SK-N-SH treated with all-trans-retinoic acid at 6 μM for 48 hours (cell line): Measurements from ENCODE around the gene MAPK4.

Experiments used
- ATAC-seq: fragments of 200-7000 bp; cut with Tn5 transposase; 3 replicates; pipeline ENCODE4 v1.9.1; 2020; ENCODE audit warnings: mild to moderate bottlenecking, moderate library complexity
- ARNTL ChIP-seq: fragments of 450-650 bp; formaldehyde crosslinking; IDR thresholded peaks from 2 replicates; pipeline ENCODE4 v1.5.0; 2020; ENCODE audit warnings: low read depth, mild to moderate bottlenecking, moderate library complexity, borderline replicate concordance
- BACH2 ChIP-seq: fragments of 250-450 bp; sonication (Bioruptor Pico); IDR thresholded peaks from 2 replicates; pipeline ENCODE4 v1.9.0; 2021; ENCODE audit warnings: mild to moderate bottlenecking, borderline replicate concordance
- CSDC2 ChIP-seq: fragments of 250-450 bp; sonication (Bioruptor Pico); IDR thresholded peaks from 2 replicates; pipeline ENCODE4 v1.5.0; 2020; ENCODE audit warnings: mild to moderate bottlenecking, moderate library complexity
- ESRRG ChIP-seq: fragments of 250-450 bp; sonication (Bioruptor Pico); IDR thresholded peaks from 2 replicates; pipeline ENCODE4 v1.6.1; 2021; ENCODE audit warnings: mild to moderate bottlenecking
- GLIS3 ChIP-seq: fragments of 250-450 bp; sonication (Bioruptor Pico); IDR thresholded peaks from 2 replicates; pipeline ENCODE4 v1.5.0; 2020; ENCODE audit warnings: mild to moderate bottlenecking, moderate library complexity
- OSR1 ChIP-seq: fragments of 250-450 bp; sonication (Bioruptor Pico); IDR thresholded peaks from 2 replicates; pipeline ENCODE4 v1.8.0; 2022; ENCODE audit warnings: moderate library complexity, mild to moderate bottlenecking, inconsistent platforms
- PPARA ChIP-seq: fragments of 250-450 bp; sonication (Bioruptor Pico); IDR thresholded peaks from 2 replicates; pipeline ENCODE4 v1.5.0; 2020; ENCODE audit warnings: mild to moderate bottlenecking, borderline replicate concordance
- RARB ChIP-seq: fragments of 250-450 bp; sonication (Bioruptor Pico); IDR thresholded peaks from 2 replicates; pipeline ENCODE4 v1.8.0; 2021; ENCODE audit warnings: mild to moderate bottlenecking, moderate library complexity
- TOX ChIP-seq: fragments of 250-450 bp; sonication (Bioruptor Pico); IDR thresholded peaks from 2 replicates; pipeline ENCODE4 v1.8.0; 2021; ENCODE audit warnings: mild to moderate bottlenecking, moderate library complexity, borderline replicate concordance
- ZC3H10 ChIP-seq: fragments of 250-450 bp; sonication (Bioruptor Pico); IDR thresholded peaks from 2 replicates; pipeline ENCODE4 v1.5.1; 2021; ENCODE audit warnings: mild to moderate bottlenecking, moderate library complexity
- ZFP3 ChIP-seq: fragments of 250-450 bp; sonication (Bioruptor Pico); IDR thresholded peaks from 2 replicates; pipeline ENCODE4 v1.5.0; 2020; ENCODE audit warnings: mild to moderate bottlenecking, moderate library complexity
- ZFP30 ChIP-seq: fragments of 450-650 bp; formaldehyde crosslinking; IDR thresholded peaks from 2 replicates; pipeline ENCODE4 v1.5.0; 2022; ENCODE audit warnings: mild to moderate bottlenecking, moderate library complexity
- ZNF565 ChIP-seq: fragments of 450-650 bp; formaldehyde crosslinking; conservative IDR thresholded peaks from 2 replicates; pipeline ENCODE4 v1.5.0; 2020; ENCODE audit warnings: low read depth, mild to moderate bottlenecking, moderate library complexity
- ZNF70 ChIP-seq: fragments of 450-650 bp; formaldehyde crosslinking; IDR thresholded peaks from 2 replicates; pipeline ENCODE4 v1.5.0; 2020; ENCODE audit warnings: mild to moderate bottlenecking, moderate library complexity
- ZNF8 ChIP-seq: fragments of 450-650 bp; formaldehyde crosslinking; IDR thresholded peaks from 2 replicates; pipeline ENCODE4 v1.5.0; 2020; ENCODE audit warnings: mild to moderate bottlenecking, moderate library complexity
- TF ChIP-seq, protein P1 (sequence below): fragments of 250-450 bp; sonication (Bioruptor Pico); IDR thresholded peaks from 2 replicates; pipeline ENCODE4 v1.8.0; 2021; ENCODE audit warnings: low read depth, mild to moderate bottlenecking, moderate library complexity, borderline replicate concordance
- TF ChIP-seq, protein P2 (sequence below): fragments of 250-450 bp; sonication (Bioruptor Pico); IDR thresholded peaks from 2 replicates; pipeline ENCODE4 v1.5.1; 2020; ENCODE audit warnings: low read depth, mild to moderate bottlenecking, moderate library complexity
- TF ChIP-seq, protein P3 (sequence below): fragments of 250-450 bp; sonication (Bioruptor Pico); IDR thresholded peaks from 2 replicates; pipeline ENCODE4 v1.5.0; 2020; ENCODE audit warnings: mild to moderate bottlenecking, moderate library complexity
- TF ChIP-seq, protein P4 (sequence below): fragments of 250-450 bp; sonication (Bioruptor Pico); IDR thresholded peaks from 2 replicates; pipeline ENCODE4 v1.5.1; 2021; ENCODE audit warnings: mild to moderate bottlenecking, moderate library complexity
- TF ChIP-seq, protein P5 (sequence below): fragments of 250-450 bp; sonication (Bioruptor Pico); IDR thresholded peaks from 2 replicates; pipeline ENCODE4 v1.8.0; 2020; ENCODE audit warnings: mild to moderate bottlenecking, moderate library complexity, borderline replicate concordance

The MAPK4 gene

GRCh38 chr18:50636366-50637057 is 76.6 kb downstream of the MAPK4 start:
- no peak for ATAC-seq
- TF ChIP-seq BACH2 (CRISPR knock-in tag), result no peak
- TF ChIP-seq, protein P1, sequence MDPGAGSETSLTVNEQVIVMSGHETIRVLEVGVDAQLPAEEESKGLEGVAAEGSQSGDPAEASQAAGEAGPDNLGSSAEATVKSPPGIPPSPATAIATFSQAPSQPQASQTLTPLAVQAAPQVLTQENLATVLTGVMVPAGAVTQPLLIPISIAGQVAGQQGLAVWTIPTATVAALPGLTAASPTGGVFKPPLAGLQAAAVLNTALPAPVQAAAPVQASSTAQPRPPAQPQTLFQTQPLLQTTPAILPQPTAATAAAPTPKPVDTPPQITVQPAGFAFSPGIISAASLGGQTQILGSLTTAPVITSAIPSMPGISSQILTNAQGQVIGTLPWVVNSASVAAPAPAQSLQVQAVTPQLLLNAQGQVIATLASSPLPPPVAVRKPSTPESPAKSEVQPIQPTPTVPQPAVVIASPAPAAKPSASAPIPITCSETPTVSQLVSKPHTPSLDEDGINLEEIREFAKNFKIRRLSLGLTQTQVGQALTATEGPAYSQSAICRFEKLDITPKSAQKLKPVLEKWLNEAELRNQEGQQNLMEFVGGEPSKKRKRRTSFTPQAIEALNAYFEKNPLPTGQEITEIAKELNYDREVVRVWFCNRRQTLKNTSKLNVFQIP, result no peak
- no peak for TF ChIP-seq PPARA (CRISPR knock-in tag)
- TF ChIP-seq, protein P2, sequence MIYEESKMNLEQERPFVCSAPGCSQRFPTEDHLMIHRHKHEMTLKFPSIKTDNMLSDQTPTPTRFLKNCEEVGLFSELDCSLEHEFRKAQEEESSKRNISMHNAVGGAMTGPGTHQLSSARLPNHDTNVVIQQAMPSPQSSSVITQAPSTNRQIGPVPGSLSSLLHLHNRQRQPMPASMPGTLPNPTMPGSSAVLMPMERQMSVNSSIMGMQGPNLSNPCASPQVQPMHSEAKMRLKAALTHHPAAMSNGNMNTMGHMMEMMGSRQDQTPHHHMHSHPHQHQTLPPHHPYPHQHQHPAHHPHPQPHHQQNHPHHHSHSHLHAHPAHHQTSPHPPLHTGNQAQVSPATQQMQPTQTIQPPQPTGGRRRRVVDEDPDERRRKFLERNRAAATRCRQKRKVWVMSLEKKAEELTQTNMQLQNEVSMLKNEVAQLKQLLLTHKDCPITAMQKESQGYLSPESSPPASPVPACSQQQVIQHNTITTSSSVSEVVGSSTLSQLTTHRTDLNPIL, result no peak
- TF ChIP-seq ZC3H10 (CRISPR knock-in tag), result no peak
- TF ChIP-seq ZNF70, result no peak
- TF ChIP-seq CSDC2 (CRISPR knock-in tag), result no peak
- TF ChIP-seq, protein P3, sequence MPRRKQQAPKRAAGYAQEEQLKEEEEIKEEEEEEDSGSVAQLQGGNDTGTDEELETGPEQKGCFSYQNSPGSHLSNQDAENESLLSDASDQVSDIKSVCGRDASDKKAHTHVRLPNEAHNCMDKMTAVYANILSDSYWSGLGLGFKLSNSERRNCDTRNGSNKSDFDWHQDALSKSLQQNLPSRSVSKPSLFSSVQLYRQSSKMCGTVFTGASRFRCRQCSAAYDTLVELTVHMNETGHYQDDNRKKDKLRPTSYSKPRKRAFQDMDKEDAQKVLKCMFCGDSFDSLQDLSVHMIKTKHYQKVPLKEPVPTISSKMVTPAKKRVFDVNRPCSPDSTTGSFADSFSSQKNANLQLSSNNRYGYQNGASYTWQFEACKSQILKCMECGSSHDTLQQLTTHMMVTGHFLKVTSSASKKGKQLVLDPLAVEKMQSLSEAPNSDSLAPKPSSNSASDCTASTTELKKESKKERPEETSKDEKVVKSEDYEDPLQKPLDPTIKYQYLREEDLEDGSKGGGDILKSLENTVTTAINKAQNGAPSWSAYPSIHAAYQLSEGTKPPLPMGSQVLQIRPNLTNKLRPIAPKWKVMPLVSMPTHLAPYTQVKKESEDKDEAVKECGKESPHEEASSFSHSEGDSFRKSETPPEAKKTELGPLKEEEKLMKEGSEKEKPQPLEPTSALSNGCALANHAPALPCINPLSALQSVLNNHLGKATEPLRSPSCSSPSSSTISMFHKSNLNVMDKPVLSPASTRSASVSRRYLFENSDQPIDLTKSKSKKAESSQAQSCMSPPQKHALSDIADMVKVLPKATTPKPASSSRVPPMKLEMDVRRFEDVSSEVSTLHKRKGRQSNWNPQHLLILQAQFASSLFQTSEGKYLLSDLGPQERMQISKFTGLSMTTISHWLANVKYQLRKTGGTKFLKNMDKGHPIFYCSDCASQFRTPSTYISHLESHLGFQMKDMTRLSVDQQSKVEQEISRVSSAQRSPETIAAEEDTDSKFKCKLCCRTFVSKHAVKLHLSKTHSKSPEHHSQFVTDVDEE, result no peak
- TF ChIP-seq ARNTL (CRISPR knock-in tag), result no peak
- TF ChIP-seq ZNF565 (CRISPR knock-in tag), result no peak
- no peak for TF ChIP-seq GLIS3 (CRISPR knock-in tag)
- TF ChIP-seq, protein P4, sequence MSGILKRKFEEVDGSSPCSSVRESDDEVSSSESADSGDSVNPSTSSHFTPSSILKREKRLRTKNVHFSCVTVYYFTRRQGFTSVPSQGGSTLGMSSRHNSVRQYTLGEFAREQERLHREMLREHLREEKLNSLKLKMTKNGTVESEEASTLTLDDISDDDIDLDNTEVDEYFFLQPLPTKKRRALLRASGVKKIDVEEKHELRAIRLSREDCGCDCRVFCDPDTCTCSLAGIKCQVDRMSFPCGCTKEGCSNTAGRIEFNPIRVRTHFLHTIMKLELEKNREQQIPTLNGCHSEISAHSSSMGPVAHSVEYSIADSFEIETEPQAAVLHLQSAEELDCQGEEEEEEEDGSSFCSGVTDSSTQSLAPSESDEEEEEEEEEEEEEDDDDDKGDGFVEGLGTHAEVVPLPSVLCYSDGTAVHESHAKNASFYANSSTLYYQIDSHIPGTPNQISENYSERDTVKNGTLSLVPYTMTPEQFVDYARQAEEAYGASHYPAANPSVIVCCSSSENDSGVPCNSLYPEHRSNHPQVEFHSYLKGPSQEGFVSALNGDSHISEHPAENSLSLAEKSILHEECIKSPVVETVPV (CRISPR knock-in tag), result no peak
- no peak for TF ChIP-seq OSR1 (CRISPR knock-in tag)
- no peak for TF ChIP-seq ZFP30
- TF ChIP-seq ESRRG (CRISPR knock-in tag), result no peak
- TF ChIP-seq ZNF8 (CRISPR knock-in tag), result no peak

DNA sequence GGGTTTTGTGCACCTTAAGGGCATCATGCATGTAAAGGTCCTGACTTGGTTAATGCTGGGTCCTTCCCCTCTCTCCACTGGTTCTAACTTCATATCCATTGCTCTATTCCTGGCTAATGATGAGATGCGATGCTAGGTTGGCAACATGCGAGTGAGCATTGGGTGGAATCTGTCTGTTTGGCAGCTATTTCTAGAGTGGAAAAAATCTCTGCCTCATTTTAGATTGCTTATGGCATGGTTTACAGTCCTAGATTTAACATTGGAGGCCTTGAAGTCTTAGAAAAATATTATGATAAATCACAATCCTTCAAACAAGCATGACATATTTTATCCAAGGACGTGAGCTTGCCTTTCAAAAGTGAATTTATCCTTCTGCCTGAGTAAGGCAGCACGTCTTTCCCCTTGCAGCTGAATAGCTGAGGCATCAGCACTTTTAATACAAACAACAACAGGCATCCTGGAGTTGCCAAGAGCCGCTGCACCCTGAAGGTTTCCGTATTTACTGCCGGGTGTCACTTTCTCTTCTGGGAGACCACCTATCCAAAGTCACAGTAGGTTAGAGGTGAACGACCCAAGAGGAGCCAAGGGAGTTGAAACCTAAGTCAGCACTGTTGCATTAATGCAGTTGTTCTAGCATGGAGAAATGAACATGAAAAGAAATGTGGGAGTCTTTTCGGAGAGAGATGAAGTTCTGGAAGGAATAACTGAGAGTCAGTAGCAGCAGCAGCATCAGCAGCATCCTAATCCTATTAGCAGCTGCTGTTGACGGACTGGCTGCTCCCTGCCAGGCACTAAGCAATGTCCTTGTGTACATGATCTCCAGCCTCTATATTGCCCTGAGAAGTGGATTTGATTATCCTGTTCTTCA is 78.4 kb downstream of the MAPK4 start:
- TF ChIP-seq ZFP3 (CRISPR knock-in tag) (no peak), TOX (no peak), ZNF8 (CRISPR knock-in tag) (no peak), ARNTL (CRISPR knock-in tag) (no peak), RARB (CRISPR knock-in tag) (no peak), OSR1 (CRISPR knock-in tag) (no peak), CSDC2 (CRISPR knock-in tag) (no peak), ZC3H10 (CRISPR knock-in tag) (no peak), ZNF70 (no peak), ESRRG (CRISPR knock-in tag) (no peak)
- TF ChIP-seq, protein P5, sequence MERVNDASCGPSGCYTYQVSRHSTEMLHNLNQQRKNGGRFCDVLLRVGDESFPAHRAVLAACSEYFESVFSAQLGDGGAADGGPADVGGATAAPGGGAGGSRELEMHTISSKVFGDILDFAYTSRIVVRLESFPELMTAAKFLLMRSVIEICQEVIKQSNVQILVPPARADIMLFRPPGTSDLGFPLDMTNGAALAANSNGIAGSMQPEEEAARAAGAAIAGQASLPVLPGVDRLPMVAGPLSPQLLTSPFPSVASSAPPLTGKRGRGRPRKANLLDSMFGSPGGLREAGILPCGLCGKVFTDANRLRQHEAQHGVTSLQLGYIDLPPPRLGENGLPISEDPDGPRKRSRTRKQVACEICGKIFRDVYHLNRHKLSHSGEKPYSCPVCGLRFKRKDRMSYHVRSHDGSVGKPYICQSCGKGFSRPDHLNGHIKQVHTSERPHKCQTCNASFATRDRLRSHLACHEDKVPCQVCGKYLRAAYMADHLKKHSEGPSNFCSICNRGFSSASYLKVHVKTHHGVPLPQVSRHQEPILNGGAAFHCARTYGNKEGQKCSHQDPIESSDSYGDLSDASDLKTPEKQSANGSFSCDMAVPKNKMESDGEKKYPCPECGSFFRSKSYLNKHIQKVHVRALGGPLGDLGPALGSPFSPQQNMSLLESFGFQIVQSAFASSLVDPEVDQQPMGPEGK, result no peak
- TF ChIP-seq, protein P1, result no peak
- TF ChIP-seq, all 23 proteins: peak for 0
- ATAC-seq, result no peak
